ENCODE results near the gene ERGIC1. TPM values are rescaled to one million over a fixed set of nuclear protein-coding genes. Genes with fewer than 3 reads are reported as not detected.

ERGIC1 gene
- total and polyA plus RNA-seq, 2 of the 13 experiments (the other 11 are each of a cell fraction or from before 2014, with no cell fraction given), result 78.5 to 184 TPM

DNA sequence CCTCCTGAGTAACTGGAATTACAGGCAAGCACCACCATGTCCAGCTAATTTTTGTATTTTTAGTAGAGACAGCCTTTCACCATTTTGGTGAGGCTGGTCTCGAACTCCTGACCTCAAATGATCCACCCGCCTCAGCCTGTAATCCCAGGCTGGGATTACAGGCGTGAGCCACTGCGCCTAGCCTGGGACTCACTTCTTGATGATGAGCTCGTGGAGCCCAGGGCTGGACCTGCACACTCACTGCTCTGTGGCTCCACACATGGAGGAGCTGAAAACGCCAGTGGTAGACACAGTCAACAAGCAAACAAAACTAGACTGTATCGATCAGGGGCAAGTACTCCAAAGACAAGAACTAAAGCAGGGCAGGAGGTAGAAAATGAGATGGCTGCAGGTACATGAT lies 65.4 kb downstream of the ERGIC1 start:
- FAIRE-seq (no peak), DNase-seq (ENCODE audit: low spot score) (no peak), ATAC-seq (no peak)
- WGBS (ENCODE audit: low lambda C conversion rate), result 91% methylated on average over 7 of the region's 7 CpGs
- Histone ChIP-seq H3K4me1 (ENCODE audit: insufficient read depth, low read length) (peaks cover 58% of the 10 kb centered on the region), H3K4me3 (replicated peaks in 1 of 3; ENCODE audit: insufficient read depth in 1 of 3, low read depth in 2 of 3, low read length in 3 of 3) (no peak overlapping the region), H3K4me2 (ENCODE audit: low read depth, low read length) (no peak overlapping the region), H3K9ac (ENCODE audit: insufficient read depth, low read depth, low read length) (no peak overlapping the region), H3K36me3 (replicated peaks in 1 of 2; ENCODE audit: control insufficient read depth in 1 of 2, insufficient read depth in 2 of 2, low read length in 2 of 2) (peaks cover 21 to 29% of the 10 kb centered on the region in 2 experiments), H3K9me3 (ENCODE audit: low read length) (no peaks in the 10 kb centered on the region), H2AFZ (ENCODE audit: low read length) (no peak overlapping the region), H3K27ac (ENCODE audit: extremely low read length, insufficient read depth, low read length) (no peak overlapping the region), H3K27me3 (ENCODE audit: control insufficient read depth in 1 of 2, insufficient read depth in 2 of 2, low read length in 2 of 2) (no peaks in the 10 kb centered on the region), H4K20me1 (ENCODE audit: insufficient read depth, low read length) (no peaks in the 10 kb centered on the region), H3K79me2 (ENCODE audit: insufficient read depth, low read length) (no peaks in the 10 kb centered on the region)
- BruUV-seq (replicated peaks), result no TSS peak
- intact Hi-C loops (cut with micrococcal nuclease; ENCODE audit: unreplicated experiment), result no loop called here
- in situ Hi-C loops (cut with HindIII; ENCODE audit: extremely low pct_ligation_motif_present, low pct_unique_long_range_greater_than_20kb), result no loop called here
- POLR2A ChIA-PET, result interaction anchor here (2.7 to 8.6 kb wide), 2 partner anchors 40 to 129 kb away, joined by 9 to 31 read pairs; partner anchors contain the start of gene DUSP1
- TF ChIP-seq GABPB1 (CRISPR knock-in tag; IDR thresholded peaks at IDR 0.05) (no peak), ZNF564 (CRISPR knock-in tag; IDR thresholded peaks at IDR 0.05) (no peak), ZNF232 (CRISPR knock-in tag; IDR thresholded peaks at IDR 0.05; ENCODE audit: borderline replicate concordance) (no peak), MAFK (conservative IDR thresholded peaks at IDR 0.05 in 1 of 2, IDR thresholded peaks at IDR 0.05 in 1 of 2; ENCODE audit: low read length in 2 of 2) (no peak), ZNF7 (CRISPR knock-in tag; IDR thresholded peaks at IDR 0.05) (peak; percentile 70), JARID2 (CRISPR knock-in tag; IDR thresholded peaks at IDR 0.05; ENCODE audit: insufficient replicate concordance) (no peak)
- TF ChIP-seq, protein P1, sequence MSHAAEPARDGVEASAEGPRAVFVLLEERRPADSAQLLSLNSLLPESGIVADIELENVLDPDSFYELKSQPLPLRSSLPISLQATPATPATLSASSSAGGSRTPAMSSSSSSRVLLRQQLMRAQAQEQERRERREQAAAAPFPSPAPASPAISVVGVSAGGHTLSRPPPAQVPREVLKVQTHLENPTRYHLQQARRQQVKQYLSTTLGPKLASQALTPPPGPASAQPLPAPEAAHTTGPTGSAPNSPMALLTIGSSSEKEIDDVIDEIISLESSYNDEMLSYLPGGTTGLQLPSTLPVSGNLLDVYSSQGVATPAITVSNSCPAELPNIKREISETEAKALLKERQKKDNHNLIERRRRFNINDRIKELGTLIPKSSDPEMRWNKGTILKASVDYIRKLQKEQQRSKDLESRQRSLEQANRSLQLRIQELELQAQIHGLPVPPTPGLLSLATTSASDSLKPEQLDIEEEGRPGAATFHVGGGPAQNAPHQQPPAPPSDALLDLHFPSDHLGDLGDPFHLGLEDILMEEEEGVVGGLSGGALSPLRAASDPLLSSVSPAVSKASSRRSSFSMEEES (CRISPR knock-in tag; IDR thresholded peaks at IDR 0.05), result no peak
- CTCF ChIA-PET (ENCODE audit: low intra/inter-chr PET ratio, low total read pairs), result no interaction called here
